HepG2 (cell line): ENCODE data around the gene ATP2B3. TPM values are rescaled to one million over a fixed set of nuclear protein-coding genes. Genes with fewer than 3 reads are reported as not detected.

Source experiments
- BRD4 ChIP-seq: sonication (generic); formaldehyde crosslinking; IDR thresholded peaks from 2 replicates; pipeline ENCODE4 v1.4.0; 2020; ENCODE audit warnings: missing genetic modification reagents
- CCDC6 ChIP-seq: sonication (generic); formaldehyde crosslinking; IDR thresholded peaks from 2 replicates; pipeline ENCODE4 v1.8.1; 2022; ENCODE audit warnings: mild to moderate bottlenecking, missing genetic modification reagents, moderate library complexity
- MXI1 ChIP-seq: IDR thresholded peaks from 3 replicates; pipeline ENCODE4 v1.6.1; 2012; ENCODE audit warnings: low read depth, low read length, inconsistent platforms, borderline replicate concordance
- RORA ChIP-seq: sonication (generic); formaldehyde crosslinking; IDR thresholded peaks from 2 replicates; pipeline ENCODE4 v1.5.0; 2020; ENCODE audit warnings: mild to moderate bottlenecking, missing genetic modification reagents, moderate library complexity
- SKI ChIP-seq: fragments of 450-650 bp; IDR thresholded peaks from one replicate; pipeline ENCODE4 v1.6.1; 2018; ENCODE audit warnings: mild to moderate bottlenecking; ENCODE audit not compliant: partially characterized antibody
- TRIM24 ChIP-seq: sonication (generic); formaldehyde crosslinking; IDR thresholded peaks from 2 replicates; pipeline ENCODE4 v1.8.0; 2022; ENCODE audit warnings: mild to moderate bottlenecking, missing genetic modification reagents
- ZBTB38 ChIP-seq: sonication (generic); formaldehyde crosslinking; IDR thresholded peaks from 2 replicates; pipeline ENCODE4 v1.5.1; 2020; ENCODE audit warnings: mild to moderate bottlenecking, missing genetic modification reagents
- ZNF383 ChIP-seq: sonication (generic); formaldehyde crosslinking; IDR thresholded peaks from 2 replicates; pipeline ENCODE4 v1.4.0; 2020; ENCODE audit warnings: missing genetic modification reagents, mild to moderate bottlenecking, borderline replicate concordance
- ZNF510 ChIP-seq: sonication (generic); formaldehyde crosslinking; IDR thresholded peaks from 2 replicates; pipeline ENCODE4 v1.4.0; 2020; ENCODE audit warnings: low read depth, mild to moderate bottlenecking, missing genetic modification reagents
- ZNF572 ChIP-seq: sonication (generic); formaldehyde crosslinking; IDR thresholded peaks from 2 replicates; pipeline ENCODE4 v1.5.1; 2020; ENCODE audit warnings: mild to moderate bottlenecking, missing genetic modification reagents
- polyA plus RNA-seq, 8 experiments: library from polyadenylated mRNA; depleted of rRNA in 3 of 8; stranded (reverse) in 7 of 8; unstranded in 1 of 8; fragments of >200 nt; fragmentation: Illumina TruSeq in 4 of 8; extraction: Trizol in 4 of 8; gene quantifications; 2 replicates each; pipeline versions ENCODE4 v1.2.1 to v1.2.3, GENCODE V29; 2011 to 2016; ENCODE audit warnings: low read depth in 4 of 8, missing spikeins in 1 of 8, mixed read lengths in 1 of 8; ENCODE audit not compliant: insufficient read depth in 1 of 8
- total RNA-seq, 5 experiments: library from RNA; depleted of rRNA; stranded (reverse); fragments of >200 nt; fragmentation: Illumina TruSeq; extraction: Trizol; gene quantifications; 2 replicates each; pipeline ENCODE4 v1.2.3, GENCODE V29; 2016; ENCODE audit warnings: low read depth in 1 of 5
- TF ChIP-seq, protein P1 (sequence below): IDR thresholded peaks from 2 replicates; pipeline ENCODE4 v1.6.1; 2016; ENCODE audit warnings: low read depth, missing genetic modification reagents, missing compliant biosample characterization
- TF ChIP-seq, protein P2 (sequence below): IDR thresholded peaks from 2 replicates; pipeline ENCODE4 v1.6.1; 2016; ENCODE audit warnings: missing compliant biosample characterization, missing genetic modification reagents, borderline replicate concordance
- TF ChIP-seq, protein P3 (sequence below): IDR thresholded peaks from 2 replicates; pipeline ENCODE4 v1.6.1; 2016; ENCODE audit warnings: mild to moderate bottlenecking
- TF ChIP-seq, protein P4 (sequence below): sonication (generic); formaldehyde crosslinking; IDR thresholded peaks from 2 replicates; pipeline ENCODE4 v1.4.0; 2020; ENCODE audit warnings: missing genetic modification reagents, borderline replicate concordance
- TF ChIP-seq, protein P5 (sequence below): sonication (generic); formaldehyde crosslinking; IDR thresholded peaks from 2 replicates; pipeline ENCODE4 v1.9.0; 2022; ENCODE audit warnings: missing genetic modification reagents, mild to moderate bottlenecking, borderline replicate concordance
- TF ChIP-seq, protein P6 (sequence below): IDR thresholded peaks from 2 replicates; pipeline ENCODE4 v1.6.1; 2016; ENCODE audit warnings: mild to moderate bottlenecking, missing biosample characterization, missing genetic modification reagents

ATP2B3 gene
- total and polyA plus RNA-seq, 2 of the 13 experiments (the other 11 are each of a cell fraction or from before 2014, with no cell fraction given) = not detected

DNA sequence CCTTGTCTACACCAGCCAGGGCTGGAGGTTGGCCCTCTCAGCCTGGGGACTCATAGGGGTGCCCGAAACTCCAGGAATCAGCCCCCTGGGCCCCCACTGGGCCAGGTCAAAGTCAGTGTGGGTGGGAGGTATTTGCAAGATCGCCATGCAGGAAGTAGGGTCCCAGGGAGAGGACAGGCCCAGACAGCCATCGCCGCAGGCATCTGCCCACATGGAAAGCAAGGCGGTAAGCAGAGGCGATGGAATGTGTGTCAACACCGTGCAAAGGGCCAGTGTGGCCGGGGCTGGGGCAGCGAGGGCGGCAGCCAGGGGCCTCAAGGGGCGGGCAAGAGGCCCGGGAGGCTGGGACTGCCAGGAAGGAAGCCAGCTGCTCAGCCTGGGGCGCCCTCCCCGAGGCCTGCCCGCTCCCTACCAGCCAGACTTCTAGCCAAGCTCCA lies 110.3 kb downstream of the ATP2B3 start (continued):
- TF ChIP-seq, protein P1, sequence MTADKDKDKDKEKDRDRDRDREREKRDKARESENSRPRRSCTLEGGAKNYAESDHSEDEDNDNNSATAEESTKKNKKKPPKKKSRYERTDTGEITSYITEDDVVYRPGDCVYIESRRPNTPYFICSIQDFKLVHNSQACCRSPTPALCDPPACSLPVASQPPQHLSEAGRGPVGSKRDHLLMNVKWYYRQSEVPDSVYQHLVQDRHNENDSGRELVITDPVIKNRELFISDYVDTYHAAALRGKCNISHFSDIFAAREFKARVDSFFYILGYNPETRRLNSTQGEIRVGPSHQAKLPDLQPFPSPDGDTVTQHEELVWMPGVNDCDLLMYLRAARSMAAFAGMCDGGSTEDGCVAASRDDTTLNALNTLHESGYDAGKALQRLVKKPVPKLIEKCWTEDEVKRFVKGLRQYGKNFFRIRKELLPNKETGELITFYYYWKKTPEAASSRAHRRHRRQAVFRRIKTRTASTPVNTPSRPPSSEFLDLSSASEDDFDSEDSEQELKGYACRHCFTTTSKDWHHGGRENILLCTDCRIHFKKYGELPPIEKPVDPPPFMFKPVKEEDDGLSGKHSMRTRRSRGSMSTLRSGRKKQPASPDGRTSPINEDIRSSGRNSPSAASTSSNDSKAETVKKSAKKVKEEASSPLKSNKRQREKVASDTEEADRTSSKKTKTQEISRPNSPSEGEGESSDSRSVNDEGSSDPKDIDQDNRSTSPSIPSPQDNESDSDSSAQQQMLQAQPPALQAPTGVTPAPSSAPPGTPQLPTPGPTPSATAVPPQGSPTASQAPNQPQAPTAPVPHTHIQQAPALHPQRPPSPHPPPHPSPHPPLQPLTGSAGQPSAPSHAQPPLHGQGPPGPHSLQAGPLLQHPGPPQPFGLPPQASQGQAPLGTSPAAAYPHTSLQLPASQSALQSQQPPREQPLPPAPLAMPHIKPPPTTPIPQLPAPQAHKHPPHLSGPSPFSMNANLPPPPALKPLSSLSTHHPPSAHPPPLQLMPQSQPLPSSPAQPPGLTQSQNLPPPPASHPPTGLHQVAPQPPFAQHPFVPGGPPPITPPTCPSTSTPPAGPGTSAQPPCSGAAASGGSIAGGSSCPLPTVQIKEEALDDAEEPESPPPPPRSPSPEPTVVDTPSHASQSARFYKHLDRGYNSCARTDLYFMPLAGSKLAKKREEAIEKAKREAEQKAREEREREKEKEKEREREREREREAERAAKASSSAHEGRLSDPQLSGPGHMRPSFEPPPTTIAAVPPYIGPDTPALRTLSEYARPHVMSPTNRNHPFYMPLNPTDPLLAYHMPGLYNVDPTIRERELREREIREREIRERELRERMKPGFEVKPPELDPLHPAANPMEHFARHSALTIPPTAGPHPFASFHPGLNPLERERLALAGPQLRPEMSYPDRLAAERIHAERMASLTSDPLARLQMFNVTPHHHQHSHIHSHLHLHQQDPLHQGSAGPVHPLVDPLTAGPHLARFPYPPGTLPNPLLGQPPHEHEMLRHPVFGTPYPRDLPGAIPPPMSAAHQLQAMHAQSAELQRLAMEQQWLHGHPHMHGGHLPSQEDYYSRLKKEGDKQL (CRISPR knock-in tag) = peak; percentile 49; the same call in 1 of the 2 replicates
- peak; percentile 61 for TF ChIP-seq SKI
- TF ChIP-seq ZNF572 (CRISPR knock-in tag) = no peak
- TF ChIP-seq, protein P2, sequence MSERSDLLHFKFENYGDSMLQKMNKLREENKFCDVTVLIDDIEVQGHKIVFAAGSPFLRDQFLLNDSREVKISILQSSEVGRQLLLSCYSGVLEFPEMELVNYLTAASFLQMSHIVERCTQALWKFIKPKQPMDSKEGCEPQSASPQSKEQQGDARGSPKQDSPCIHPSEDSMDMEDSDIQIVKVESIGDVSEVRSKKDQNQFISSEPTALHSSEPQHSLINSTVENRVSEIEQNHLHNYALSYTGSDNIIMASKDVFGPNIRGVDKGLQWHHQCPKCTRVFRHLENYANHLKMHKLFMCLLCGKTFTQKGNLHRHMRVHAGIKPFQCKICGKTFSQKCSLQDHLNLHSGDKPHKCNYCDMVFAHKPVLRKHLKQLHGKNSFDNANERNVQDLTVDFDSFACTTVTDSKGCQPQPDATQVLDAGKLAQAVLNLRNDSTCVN (CRISPR knock-in tag) = 0 out of 2 replicates have a peak, but pooled peaks have one; percentile 35
- TF ChIP-seq, protein P3, sequence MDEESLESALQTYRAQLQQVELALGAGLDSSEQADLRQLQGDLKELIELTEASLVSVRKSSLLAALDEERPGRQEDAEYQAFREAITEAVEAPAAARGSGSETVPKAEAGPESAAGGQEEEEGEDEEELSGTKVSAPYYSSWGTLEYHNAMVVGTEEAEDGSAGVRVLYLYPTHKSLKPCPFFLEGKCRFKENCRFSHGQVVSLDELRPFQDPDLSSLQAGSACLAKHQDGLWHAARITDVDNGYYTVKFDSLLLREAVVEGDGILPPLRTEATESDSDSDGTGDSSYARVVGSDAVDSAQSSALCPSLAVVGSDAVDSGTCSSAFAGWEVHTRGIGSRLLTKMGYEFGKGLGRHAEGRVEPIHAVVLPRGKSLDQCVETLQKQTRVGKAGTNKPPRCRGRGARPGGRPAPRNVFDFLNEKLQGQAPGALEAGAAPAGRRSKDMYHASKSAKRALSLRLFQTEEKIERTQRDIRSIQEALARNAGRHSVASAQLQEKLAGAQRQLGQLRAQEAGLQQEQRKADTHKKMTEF (CRISPR knock-in tag) = peak; percentile 43; the same call in 1 of the 2 replicates
- TF ChIP-seq, protein P4, sequence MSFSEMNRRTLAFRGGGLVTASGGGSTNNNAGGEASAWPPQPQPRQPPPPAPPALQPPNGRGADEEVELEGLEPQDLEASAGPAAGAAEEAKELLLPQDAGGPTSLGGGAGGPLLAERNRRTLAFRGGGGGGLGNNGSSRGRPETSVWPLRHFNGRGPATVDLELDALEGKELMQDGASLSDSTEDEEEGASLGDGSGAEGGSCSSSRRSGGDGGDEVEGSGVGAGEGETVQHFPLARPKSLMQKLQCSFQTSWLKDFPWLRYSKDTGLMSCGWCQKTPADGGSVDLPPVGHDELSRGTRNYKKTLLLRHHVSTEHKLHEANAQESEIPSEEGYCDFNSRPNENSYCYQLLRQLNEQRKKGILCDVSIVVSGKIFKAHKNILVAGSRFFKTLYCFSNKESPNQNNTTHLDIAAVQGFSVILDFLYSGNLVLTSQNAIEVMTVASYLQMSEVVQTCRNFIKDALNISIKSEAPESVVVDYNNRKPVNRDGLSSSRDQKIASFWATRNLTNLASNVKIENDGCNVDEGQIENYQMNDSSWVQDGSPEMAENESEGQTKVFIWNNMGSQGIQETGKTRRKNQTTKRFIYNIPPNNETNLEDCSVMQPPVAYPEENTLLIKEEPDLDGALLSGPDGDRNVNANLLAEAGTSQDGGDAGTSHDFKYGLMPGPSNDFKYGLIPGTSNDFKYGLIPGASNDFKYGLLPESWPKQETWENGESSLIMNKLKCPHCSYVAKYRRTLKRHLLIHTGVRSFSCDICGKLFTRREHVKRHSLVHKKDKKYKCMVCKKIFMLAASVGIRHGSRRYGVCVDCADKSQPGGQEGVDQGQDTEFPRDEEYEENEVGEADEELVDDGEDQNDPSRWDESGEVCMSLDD (CRISPR knock-in tag) = peak; percentile 42
- TF ChIP-seq CCDC6 (CRISPR knock-in tag) = peak; percentile 74; the same call in 1 of the 2 replicates
- TF ChIP-seq RORA (CRISPR knock-in tag) = no peak
- TF ChIP-seq, protein P5, sequence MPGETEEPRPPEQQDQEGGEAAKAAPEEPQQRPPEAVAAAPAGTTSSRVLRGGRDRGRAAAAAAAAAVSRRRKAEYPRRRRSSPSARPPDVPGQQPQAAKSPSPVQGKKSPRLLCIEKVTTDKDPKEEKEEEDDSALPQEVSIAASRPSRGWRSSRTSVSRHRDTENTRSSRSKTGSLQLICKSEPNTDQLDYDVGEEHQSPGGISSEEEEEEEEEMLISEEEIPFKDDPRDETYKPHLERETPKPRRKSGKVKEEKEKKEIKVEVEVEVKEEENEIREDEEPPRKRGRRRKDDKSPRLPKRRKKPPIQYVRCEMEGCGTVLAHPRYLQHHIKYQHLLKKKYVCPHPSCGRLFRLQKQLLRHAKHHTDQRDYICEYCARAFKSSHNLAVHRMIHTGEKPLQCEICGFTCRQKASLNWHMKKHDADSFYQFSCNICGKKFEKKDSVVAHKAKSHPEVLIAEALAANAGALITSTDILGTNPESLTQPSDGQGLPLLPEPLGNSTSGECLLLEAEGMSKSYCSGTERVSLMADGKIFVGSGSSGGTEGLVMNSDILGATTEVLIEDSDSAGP (CRISPR knock-in tag) = peak; percentile 65
- TF ChIP-seq BRD4 (CRISPR knock-in tag) = peak; percentile 91
- no peak; the same call in 1 of the 2 replicates for TF ChIP-seq ZBTB38
- TF ChIP-seq TRIM24 (CRISPR knock-in tag) = no peak
- TF ChIP-seq MXI1 = peak; percentile 41; the same call in 1 of the 3 replicates
- TF ChIP-seq, protein P6, sequence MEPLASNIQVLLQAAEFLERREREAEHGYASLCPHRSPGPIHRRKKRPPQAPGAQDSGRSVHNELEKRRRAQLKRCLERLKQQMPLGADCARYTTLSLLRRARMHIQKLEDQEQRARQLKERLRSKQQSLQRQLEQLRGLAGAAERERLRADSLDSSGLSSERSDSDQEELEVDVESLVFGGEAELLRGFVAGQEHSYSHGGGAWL (CRISPR knock-in tag) = no peak
- no peak for TF ChIP-seq ZNF383 (CRISPR knock-in tag)
- no peak for TF ChIP-seq ZNF510 (CRISPR knock-in tag)
